ENCODE measurements around the gene MEX3D. TPM values are rescaled to one million over a fixed set of nuclear protein-coding genes. Genes with fewer than 3 reads are reported as not detected.

The MEX3D gene
- total RNA-seq (ENCODE audit: low replicate concordance): 19.0 and 27.6 TPM in 2 replicates

- H3K4me3 ChIP-seq (ENCODE audit: low read depth, low read length): peak within 1 kb of the TSS; percentile 79
- DNase-seq (ENCODE audit: low read depth): peak; percentile 33
- TF ChIP-seq, protein P1, sequence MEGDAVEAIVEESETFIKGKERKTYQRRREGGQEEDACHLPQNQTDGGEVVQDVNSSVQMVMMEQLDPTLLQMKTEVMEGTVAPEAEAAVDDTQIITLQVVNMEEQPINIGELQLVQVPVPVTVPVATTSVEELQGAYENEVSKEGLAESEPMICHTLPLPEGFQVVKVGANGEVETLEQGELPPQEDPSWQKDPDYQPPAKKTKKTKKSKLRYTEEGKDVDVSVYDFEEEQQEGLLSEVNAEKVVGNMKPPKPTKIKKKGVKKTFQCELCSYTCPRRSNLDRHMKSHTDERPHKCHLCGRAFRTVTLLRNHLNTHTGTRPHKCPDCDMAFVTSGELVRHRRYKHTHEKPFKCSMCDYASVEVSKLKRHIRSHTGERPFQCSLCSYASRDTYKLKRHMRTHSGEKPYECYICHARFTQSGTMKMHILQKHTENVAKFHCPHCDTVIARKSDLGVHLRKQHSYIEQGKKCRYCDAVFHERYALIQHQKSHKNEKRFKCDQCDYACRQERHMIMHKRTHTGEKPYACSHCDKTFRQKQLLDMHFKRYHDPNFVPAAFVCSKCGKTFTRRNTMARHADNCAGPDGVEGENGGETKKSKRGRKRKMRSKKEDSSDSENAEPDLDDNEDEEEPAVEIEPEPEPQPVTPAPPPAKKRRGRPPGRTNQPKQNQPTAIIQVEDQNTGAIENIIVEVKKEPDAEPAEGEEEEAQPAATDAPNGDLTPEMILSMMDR (IDR thresholded peaks at IDR 0.05; ENCODE audit: insufficient read depth, low read length): no peak
Observed at GRCh38 chr19:1568320-1569019, at the start of gene MEX3D. TSS of gene MEX3D (minus strand) at chr19:1568325. CDS start at chr19:1568058, 267 bp downstream.

DNA sequence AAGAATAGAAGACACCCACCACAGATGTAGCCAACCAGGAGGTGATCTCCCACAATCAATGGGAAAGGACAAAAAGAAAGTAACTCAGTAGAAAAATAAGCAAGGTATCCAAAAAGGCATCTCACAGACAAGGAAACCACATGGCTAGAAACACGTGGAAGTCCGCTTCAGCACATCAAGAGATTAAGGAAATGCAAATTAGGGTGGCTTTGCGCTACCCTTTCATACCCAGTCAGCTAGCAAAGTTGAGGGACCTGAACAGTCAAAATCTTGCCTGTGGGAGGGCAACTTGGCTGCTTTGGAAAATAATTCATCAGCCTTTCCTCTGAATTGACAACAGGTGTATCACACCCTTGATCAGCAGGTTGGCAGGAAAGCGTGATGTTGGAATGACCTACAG is 48.8 kb upstream of the MEX3D start:
- no peak for DNase-seq (ENCODE audit: low read depth)
- TF ChIP-seq, protein P1 (IDR thresholded peaks at IDR 0.05; ENCODE audit: insufficient read depth, low read length): no peak
- H3K4me3 ChIP-seq (ENCODE audit: low read depth, low read length): no peak overlapping the region

DNA sequence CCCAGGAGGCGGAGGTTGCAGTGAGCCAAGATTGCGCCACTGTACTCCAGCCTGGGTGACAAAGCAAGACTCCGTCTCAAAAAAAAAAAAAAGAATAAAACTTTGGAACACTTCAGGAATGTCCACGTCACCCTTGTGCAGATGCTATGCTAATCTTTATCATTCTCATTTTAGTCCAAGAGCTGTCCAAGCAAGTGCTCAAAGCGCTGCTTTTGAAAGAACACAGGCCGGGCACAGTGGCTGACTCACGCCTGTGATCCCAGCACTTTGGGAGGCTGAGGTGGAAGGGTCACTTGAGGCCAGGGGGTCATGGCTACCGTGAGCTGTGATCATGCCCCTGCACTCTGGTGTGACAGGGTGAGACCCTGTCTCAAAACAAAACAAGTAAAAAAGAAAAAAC is 48.3 kb upstream of the MEX3D start:
- DNase-seq (ENCODE audit: low read depth): peak; percentile 75
- TF ChIP-seq, protein P1 (IDR thresholded peaks at IDR 0.05; ENCODE audit: insufficient read depth, low read length): no peak

DNA sequence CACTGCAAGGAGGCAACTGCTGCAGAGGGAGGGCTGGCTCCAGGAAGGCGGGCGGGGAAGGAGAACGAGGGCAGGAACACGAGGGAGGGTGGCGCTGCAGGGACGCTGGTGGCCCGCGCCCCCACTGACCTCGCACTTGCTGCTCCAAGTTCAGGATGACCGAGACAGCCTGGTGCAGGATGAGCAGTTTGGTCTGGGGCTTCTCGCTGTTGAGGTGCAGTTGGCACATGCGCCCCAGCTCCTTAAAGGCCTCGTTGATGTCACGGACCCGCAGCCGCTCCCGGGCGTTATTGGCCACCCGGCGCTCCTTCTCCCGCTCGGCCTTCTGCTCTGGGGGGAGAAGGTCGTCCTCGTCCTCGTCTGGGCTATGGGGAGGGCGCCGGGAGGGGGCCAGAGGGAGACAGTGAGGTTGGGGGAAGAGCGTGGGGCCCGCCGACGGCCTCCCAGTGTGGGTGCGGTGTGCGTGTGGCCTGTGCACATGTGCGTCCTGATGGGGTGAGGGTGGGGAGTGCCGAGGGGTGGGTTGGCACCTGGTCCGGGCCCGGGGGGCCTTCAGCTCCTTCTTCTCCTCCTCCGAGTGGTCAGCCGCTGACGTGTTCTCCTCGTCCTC is 47.1 kb upstream of the MEX3D start:
- TF ChIP-seq, protein P1 (IDR thresholded peaks at IDR 0.05; ENCODE audit: insufficient read depth, low read length): no peak
- no peak for DNase-seq (ENCODE audit: low read depth)

More for the DNA sequence above, 48.3 kb upstream of the MEX3D start:
- H3K4me3 ChIP-seq (ENCODE audit: low read depth, low read length): no peak overlapping the region

DNA sequence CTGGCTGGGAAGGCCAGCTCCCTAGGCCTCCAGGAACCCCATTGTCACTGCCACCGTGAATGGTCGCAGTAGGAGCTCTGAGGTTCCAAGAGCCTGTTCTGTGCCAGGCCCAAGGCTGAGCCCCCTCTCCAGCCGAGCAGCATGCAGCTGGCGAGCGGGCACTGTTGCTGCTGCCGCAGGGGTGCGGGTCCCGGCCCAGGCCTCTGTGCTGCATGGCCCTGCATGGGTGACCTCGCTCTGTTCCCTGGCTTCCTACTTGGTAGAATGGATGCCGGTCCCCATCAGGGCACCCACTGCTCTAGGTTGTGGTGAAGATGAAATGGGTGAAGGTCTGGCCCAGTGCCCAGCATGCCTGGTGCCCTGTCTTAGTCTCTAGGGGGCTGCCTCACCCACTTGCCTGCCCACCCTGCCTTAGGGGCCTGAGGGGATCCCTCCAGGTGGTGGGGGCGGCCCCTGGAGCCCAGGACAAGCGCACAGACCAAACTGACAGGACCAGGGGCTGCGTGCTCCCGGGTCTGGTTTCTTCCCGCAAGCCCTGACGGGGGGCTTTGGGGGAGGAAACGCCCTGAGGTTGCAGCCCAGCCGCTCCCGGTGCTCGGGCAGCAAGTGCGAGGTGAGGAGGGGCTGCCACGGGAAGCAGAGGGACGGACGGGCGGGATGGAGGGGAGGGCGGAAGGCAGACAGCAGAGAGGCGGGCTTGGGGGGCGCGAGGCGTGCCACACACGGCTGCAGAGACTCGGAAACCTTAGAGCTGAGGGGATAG is 45.9 kb upstream of the MEX3D start:
- H3K4me3 ChIP-seq (ENCODE audit: low read depth, low read length): no peak overlapping the region
- no peak for DNase-seq (ENCODE audit: low read depth)
- TF ChIP-seq, protein P1 (IDR thresholded peaks at IDR 0.05; ENCODE audit: insufficient read depth, low read length): no peak

More for the DNA sequence above, 47.1 kb upstream of the MEX3D start:
- no peak overlapping the region for H3K4me3 ChIP-seq (ENCODE audit: low read depth, low read length)

DNA sequence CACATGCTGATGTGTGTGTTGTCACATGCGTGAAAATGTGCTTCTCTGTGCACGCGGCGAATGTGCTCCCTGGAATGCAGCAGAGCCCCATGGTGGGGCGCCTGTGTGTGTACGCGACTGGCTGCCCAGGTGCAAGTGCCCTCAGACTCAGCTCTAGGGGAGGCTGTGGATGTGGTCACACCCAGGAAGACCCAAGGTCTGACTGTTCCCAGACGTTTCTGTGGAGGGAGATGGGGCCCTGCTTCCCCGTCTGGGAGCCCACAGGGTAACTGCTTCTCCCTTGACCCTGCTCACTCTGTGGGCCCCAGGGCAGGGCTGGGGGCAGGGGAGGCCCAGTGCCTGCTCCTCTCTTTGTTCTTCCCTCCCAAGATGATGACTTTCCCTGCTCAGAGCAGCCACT is 45.0 kb upstream of the MEX3D start:
- no peak for DNase-seq (ENCODE audit: low read depth)
- no peak overlapping the region for H3K4me3 ChIP-seq (ENCODE audit: low read depth, low read length)
- TF ChIP-seq, protein P1 (IDR thresholded peaks at IDR 0.05; ENCODE audit: insufficient read depth, low read length): no peak

Measured in fibroblast of the aortic adventitia (primary cell).